Activated CD4-positive, alpha-beta memory T cell treated with anti-CD3 and anti-CD28 coated beads, Interleukin-2, amount 10 ng/mL, durations not matched to agents 7 days and 5 days (primary cell): Measurements from ENCODE around the gene KLHL21. TPM values are rescaled to one million over a fixed set of nuclear protein-coding genes. Genes with fewer than 3 reads are reported as not detected.

Experiments
- CTCF ChIA-PET: fragments of 350-600 bp; sonication (Branson Sonifier 250); formaldehyde crosslinking; loops from one replicate; lab custom pipeline; 2021; ENCODE audit warnings: antibody characterized with exemption, inconsistent platforms; lab: Charles Lee
- POLR2A ChIA-PET: fragments of 350-600 bp; sonication (Branson Sonifier 250); formaldehyde crosslinking; loops from one replicate; lab custom pipeline; 2021; ENCODE audit warnings: antibody characterized with exemption; lab: Charles Lee
- DNase-seq: peaks from one replicate; pipeline ENCODE4 v3.0.0-alpha.2; 2020
- H3K27ac Mint-ChIP-seq: one replicate; pipeline ENCODE4 v1.8.0; 2021; ENCODE audit warnings: mild to moderate bottlenecking, mixed read lengths
- H3K27me3 Mint-ChIP-seq: one replicate; pipeline ENCODE4 v1.8.0; 2021; ENCODE audit warnings: mixed read lengths
- H3K36me3 Mint-ChIP-seq: one replicate; pipeline ENCODE4 v1.8.0; 2021; ENCODE audit warnings: low read depth, mixed read lengths
- H3K4me1 Mint-ChIP-seq: one replicate; pipeline ENCODE4 v1.8.0; 2021; ENCODE audit warnings: mixed read lengths
- H3K4me3 Mint-ChIP-seq: one replicate; pipeline ENCODE4 v1.8.0; 2021; ENCODE audit warnings: mild to moderate bottlenecking, mixed read lengths
- H3K9me3 Mint-ChIP-seq: one replicate; pipeline ENCODE4 v1.8.0; 2021; ENCODE audit warnings: mixed read lengths
- total RNA-seq, 2 experiments: library from RNA; stranded (reverse); gene quantifications; one replicate each; pipeline ENCODE4 v1.2.3, GENCODE V29; 2021

The KLHL21 gene
- total RNA-seq, 2 experiments from 2014 or later, result 26.7 to 27.0 TPM

DNA sequence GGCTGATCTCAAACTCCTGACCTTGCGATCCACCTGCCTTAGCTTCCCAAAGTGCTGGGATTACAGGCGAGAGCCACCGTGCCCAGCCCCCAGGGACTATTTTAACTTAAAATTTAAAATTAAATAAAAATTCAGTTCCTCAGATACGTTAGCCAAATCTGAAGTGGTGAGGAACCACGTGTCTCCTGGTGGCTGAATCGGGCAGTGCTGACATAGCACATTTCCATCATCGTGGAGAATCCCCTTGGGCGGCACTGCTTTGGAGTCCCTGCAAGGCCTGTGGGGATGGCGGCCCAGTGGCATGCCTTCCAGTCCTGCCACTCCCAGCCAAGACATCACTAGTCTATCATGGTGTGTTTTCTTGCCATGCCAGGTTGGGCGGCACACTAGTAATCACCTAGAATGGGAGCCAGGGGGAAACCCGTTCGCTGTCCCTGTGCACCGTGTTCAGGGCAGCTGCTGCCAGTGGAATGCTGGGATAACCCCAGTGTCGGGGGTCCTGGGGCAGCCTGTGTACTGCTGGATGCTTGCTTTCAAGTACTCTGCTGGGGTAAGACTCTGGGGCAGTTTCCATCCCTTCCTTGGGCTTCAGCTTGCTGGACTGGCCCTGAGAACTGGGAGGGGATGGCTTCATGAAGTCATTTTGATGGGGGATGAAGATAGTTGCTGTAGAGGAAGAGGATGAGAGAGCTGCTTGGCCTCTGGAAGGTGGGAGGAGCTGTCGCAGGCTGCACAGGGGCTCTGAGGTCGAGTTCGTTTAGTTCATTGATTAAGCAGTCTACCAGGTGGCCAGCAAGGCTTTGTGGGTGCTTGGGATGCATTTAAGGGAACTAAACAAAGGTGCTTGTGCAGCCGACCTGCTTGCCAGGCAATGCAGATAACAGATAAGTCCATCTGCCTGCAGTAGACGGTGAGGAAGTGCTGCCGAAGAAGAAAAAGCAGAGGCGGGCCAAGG is 18.3 kb downstream of the KLHL21 start:
- H3K27ac Mint-ChIP-seq, result no peak overlapping the region
- H3K4me1 Mint-ChIP-seq, result peaks cover 39% of the 10 kb centered on the region
- H3K36me3 Mint-ChIP-seq, result peaks cover 13% of the 10 kb centered on the region
- no peaks in the 10 kb centered on the region for H3K27me3 Mint-ChIP-seq
- H3K4me3 Mint-ChIP-seq, result no peak overlapping the region
- no peak for DNase-seq
- ChIA-PET POLR2A (no interaction called here), CTCF (interaction anchor here (0.6 to 1.1 kb wide), 2 partner anchors 19 to 94 kb away, joined by 5 read pairs; no protein-coding TSS in a partner anchor)
- no peaks in the 10 kb centered on the region for H3K9me3 Mint-ChIP-seq

DNA sequence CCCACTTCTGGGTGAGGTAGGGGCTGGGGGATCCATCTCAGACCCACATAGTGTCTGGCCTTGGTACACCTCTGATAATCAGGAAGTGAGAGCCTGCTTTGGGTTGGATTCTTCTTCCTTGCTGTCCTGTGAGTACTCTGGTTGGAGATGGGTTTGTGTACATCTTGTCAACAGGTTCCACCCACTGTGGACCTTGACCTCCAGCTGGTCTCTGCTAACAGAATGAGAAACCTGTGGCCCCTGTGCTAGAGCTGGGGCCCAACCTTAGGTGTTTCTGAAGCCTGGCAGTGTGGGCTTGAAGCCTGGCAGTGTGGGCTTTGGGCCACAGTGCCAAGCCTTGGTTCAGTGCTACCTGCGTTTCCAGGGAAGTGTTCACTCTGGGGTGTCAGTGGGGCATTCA is 20.3 kb downstream of the KLHL21 start:
- Mint-ChIP-seq H3K4me1 (peaks cover 42% of the 10 kb centered on the region), H3K36me3 (peaks cover 5% of the 10 kb centered on the region), H3K4me3 (peak overlapping the region; percentile 21), H3K27me3 (no peaks in the 10 kb centered on the region), H3K9me3 (no peaks in the 10 kb centered on the region), H3K27ac (peak overlapping the region; percentile 5)
- no peak for DNase-seq
- ChIA-PET CTCF (interaction anchor here (1.0 to 2.4 kb wide), 2 partner anchors 18 to 19 kb away, joined by 4 to 7 read pairs; no protein-coding TSS in a partner anchor), POLR2A (interaction anchor here (0.9 to 6.2 kb wide), 4 partner anchors 9 to 28 kb away, joined by 4 to 94 read pairs (median 23); partner anchors contain the start of genes KLHL21, NOL9 and TAS1R1)

DNA sequence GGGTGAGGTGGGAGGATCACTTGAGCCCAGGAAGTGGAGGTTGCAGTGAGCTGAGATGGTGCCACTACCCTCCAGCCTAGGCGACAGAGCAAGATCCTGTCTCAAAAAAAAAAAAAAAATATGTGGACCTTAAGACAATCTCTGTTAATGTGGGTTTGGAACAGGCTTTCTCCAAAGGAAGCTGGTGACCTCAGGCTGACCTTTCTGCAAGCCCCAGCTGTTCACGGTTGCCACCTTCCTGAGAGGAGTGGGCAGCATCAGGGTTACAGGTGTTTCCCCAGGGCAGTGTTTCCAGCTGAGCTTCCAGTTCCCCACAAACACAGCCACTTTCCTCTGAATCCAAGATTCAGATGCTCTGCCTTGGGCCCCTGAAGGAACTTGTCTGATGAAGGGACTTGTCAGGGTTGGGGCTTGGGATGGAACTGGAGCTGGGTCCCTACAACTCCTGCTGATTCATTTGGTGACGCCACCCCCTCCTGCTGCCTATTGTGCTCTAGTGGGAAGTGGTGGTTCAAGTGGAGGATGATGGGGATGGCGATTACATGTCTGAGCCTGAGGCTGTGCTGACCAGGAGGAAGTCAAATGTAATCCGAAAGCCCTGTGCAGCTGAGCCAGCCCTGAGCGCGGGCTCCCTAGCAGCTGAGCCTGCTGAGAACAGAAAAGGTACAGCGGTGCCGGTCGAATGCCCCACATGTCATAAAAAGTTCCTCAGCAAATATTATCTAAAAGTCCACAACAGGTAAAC is 20.9 kb downstream of the KLHL21 start:
- POLR2A ChIA-PET, result interaction anchor here (1.0 to 6.2 kb wide), 5 partner anchors 10 to 32 kb away, joined by 3 to 94 read pairs (median 10); partner anchors contain the start of genes KLHL21, NOL9, PHF13 and TAS1R1
- Mint-ChIP-seq H3K27ac (peak overlapping the region; percentile 52), H3K27me3 (no peaks in the 10 kb centered on the region)

DNA sequence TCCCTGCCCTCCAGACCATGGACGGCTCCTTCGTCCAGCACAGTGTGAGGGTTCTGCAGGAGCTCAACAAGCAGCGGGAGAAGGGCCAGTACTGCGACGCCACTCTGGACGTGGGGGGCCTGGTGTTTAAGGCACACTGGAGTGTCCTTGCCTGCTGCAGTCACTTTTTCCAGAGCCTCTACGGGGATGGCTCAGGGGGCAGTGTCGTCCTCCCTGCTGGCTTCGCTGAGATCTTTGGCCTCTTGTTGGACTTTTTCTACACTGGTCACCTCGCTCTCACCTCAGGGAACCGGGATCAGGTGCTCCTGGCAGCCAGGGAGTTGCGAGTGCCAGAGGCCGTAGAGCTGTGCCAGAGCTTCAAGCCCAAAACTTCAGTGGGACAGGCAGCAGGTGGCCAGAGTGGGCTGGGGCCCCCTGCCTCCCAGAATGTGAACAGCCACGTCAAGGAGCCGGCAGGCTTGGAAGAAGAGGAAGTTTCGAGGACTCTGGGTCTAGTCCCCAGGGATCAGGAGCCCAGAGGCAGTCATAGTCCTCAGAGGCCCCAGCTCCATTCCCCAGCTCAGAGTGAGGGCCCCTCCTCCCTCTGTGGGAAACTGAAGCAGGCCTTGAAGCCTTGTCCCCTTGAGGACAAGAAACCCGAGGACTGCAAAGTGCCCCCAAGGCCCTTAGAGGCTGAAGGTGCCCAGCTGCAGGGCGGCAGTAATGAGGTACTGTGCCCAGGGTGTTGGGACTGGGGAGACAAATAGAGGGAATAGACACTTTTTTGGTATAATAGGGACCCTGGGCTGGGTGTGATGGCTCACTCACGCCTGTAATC is 21.9 kb downstream of the KLHL21 start:
- peak; percentile 27 for DNase-seq
- ChIA-PET POLR2A (interaction anchor here (0.7 to 6.2 kb wide), 11 partner anchors 8 to 204 kb away, joined by 3 to 94 read pairs (median 4); partner anchors contain the start of genes KLHL21, NOL9, PHF13 and TAS1R1), CTCF (interaction anchor here (0.7 to 2.4 kb wide), 12 partner anchors 20 to 143 kb away, joined by 3 to 11 read pairs (median 4); partner anchors contain the start of genes DNAJC11, KLHL21, NOL9 and PLEKHG5)
- Mint-ChIP-seq H3K4me1 (peaks cover 41% of the 10 kb centered on the region), H3K4me3 (peak overlapping the region; percentile 83), H3K9me3 (no peaks in the 10 kb centered on the region), H3K27me3 (no peaks in the 10 kb centered on the region), H3K36me3 (peaks cover 5% of the 10 kb centered on the region), H3K27ac (peak overlapping the region; percentile 85)

More for the DNA sequence above, 20.9 kb downstream of the KLHL21 start:
- H3K4me3 Mint-ChIP-seq, result peak overlapping the region; percentile 83
- no peaks in the 10 kb centered on the region for H3K9me3 Mint-ChIP-seq
- H3K36me3 Mint-ChIP-seq, result peaks cover 5% of the 10 kb centered on the region
- DNase-seq, result no peak
- H3K4me1 Mint-ChIP-seq, result peaks cover 41% of the 10 kb centered on the region
- CTCF ChIA-PET, result interaction anchor here (0.6 to 2.4 kb wide), 7 partner anchors 19 to 238 kb away, joined by 3 to 7 read pairs (median 4); partner anchors contain the start of gene NOL9

DNA sequence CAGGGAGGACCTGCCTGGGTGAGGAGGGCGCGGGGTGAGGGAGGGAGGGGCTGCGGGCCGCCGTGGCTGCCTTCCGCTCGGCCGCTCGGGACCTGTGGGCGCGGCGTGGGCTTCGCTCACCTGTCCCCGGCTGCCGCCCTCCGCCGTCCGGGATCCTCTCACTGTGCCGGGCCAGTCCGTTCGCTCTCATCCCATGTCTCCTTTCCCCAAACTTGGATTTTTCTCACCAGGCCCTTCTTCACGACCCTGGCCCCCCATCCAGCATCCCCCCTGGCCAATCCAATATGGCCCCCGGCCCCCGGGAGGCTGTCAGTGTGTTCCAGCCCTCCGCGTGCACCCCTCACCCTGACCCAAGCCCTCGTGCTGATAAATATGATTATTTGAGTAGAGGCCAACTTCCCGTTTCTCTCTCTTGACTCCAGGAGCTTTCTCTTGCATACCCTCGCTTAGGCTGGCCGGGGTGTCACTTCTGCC is 22.5 kb downstream of the KLHL21 start:
- no peaks in the 10 kb centered on the region for H3K27me3 Mint-ChIP-seq
- CTCF ChIA-PET, result interaction anchor here (0.7 to 1.7 kb wide), 9 partner anchors 20 to 140 kb away, joined by 3 to 11 read pairs (median 4); partner anchors contain the start of genes DNAJC11, KLHL21, NOL9 and PLEKHG5

DNA sequence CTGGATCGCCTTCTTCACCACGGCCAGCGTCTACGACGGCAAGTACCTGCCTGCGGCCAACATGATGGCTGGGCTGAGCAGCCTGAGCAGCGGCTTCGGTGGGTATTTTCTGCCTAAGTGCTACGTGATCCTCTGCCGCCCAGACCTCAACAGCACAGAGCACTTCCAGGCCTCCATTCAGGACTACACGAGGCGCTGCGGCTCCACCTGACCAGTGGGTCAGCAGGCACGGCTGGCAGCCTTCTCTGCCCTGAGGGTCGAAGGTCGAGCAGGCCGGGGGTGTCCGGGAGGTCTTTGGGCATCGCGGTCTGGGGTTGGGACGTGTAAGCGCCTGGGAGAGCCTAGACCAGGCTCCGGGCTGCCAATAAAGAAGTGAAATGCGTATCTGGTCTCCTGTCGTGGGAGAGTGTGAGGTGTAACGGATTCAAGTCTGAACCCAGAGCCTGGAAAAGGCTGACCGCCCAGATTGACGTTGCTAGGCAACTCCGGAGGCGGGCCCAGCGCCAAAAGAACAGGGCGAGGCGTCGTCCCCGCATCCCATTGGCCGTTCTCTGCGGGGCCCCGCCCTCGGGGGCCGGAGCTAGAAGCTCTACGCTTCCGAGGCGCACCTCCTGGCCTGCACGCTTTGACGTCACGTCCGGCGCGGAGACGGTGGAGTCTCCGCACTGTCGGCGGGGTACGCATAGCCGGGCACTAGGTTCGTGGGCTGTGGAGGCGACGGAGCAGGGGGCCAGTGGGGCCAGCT is 23.1 kb downstream of the KLHL21 start, which contains the start of gene ZBTB48:
TSS of gene ZBTB48 (plus strand) at position 621 of the 745 bp plus-strand sequence. CDS start 616 bp downstream, outside the sequence.
- no peaks in the 10 kb centered on the region for H3K27me3 Mint-ChIP-seq
- CTCF ChIA-PET, result interaction anchor here (0.8 to 1.7 kb wide), 8 partner anchors 21 to 139 kb away, joined by 3 to 11 read pairs (median 5); partner anchors contain the start of genes DNAJC11, NOL9, PLEKHG5 and TAS1R1
- H3K4me3 Mint-ChIP-seq, result peak within 1 kb of the TSS; percentile 83
- DNase-seq, result peak; percentile 98
- peaks cover 36% of the 10 kb centered on the region for H3K4me1 Mint-ChIP-seq
- H3K36me3 Mint-ChIP-seq, result peaks cover 5% of the 10 kb centered on the region
- H3K9me3 Mint-ChIP-seq, result no peaks in the 10 kb centered on the region
- POLR2A ChIA-PET, result interaction anchor here (0.9 to 6.2 kb wide), 12 partner anchors 10 to 205 kb away, joined by 3 to 94 read pairs (median 3); partner anchors contain the start of genes KLHL21, NOL9, PLEKHG5 and TAS1R1
- H3K27ac Mint-ChIP-seq, result peak within 1 kb of the TSS; percentile 85

More for the DNA sequence above, 22.5 kb downstream of the KLHL21 start:
- H3K27ac Mint-ChIP-seq, result peak overlapping the region; percentile 85
- peaks cover 5% of the 10 kb centered on the region for H3K36me3 Mint-ChIP-seq
- POLR2A ChIA-PET, result interaction anchor here (0.7 to 6.2 kb wide), 12 partner anchors 9 to 205 kb away, joined by 3 to 94 read pairs (median 3); partner anchors contain the start of genes KLHL21, NOL9, TAS1R1 and TNFRSF25
- DNase-seq, result no peak
- H3K4me3 Mint-ChIP-seq, result peak overlapping the region; percentile 83
- peaks cover 41% of the 10 kb centered on the region for H3K4me1 Mint-ChIP-seq
- no peaks in the 10 kb centered on the region for H3K9me3 Mint-ChIP-seq

DNA sequence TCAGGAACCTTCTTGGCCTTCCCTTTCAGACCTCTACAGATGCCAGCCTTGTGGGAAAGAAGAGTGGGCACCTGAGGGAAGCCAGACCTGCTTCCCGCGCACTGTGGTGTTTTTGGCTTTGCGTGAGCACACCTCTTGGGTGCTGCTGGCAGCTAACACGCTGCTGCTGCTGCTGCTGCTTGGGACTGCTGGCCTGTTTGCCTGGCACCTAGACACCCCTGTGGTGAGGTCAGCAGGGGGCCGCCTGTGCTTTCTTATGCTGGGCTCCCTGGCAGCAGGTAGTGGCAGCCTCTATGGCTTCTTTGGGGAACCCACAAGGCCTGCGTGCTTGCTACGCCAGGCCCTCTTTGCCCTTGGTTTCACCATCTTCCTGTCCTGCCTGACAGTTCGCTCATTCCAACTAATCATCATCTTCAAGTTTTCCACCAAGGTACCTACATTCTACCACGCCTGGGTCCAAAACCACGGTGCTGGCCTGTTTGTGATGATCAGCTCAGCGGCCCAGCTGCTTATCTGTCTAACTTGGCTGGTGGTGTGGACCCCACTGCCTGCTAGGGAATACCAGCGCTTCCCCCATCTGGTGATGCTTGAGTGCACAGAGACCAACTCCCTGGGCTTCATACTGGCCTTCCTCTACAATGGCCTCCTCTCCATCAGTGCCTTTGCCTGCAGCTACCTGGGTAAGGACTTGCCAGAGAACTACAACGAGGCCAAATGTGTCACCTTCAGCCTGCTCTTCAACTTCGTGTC is 23.9 kb downstream of the KLHL21 start:
- H3K36me3 Mint-ChIP-seq, result peaks cover 5% of the 10 kb centered on the region
- no peak for DNase-seq

DNA sequence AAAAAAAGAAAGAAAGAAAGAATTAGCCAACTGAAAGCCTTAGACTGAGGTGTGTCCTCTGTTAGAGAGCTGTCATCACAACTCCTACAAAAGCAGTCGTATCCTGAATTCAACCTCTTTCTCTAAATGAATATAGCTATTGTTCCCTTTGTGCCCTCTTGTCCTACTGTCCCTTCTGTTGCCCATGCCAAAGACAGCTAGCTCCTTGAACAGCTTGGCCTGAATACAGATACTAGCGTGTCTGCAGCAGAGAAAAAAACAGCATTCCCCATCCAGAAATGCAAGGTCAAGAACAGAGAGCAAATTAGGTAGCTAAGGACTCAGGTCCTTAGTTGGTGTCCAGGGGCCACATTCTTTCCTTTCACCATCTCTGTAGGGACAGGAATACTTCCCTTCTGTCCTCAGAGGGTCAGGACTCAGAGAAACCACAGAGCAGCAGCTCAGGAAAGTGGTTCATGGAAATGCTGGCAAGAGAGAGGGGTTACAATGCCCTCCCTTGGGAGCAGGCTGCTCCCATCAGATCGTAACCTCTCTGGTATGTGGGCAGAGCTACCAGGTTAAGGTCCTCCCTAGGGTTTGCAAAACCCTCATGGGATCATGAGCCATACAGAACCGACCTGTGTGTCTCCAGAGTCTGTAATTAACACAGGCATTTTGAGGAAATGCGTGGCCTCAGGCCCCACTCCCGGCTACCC is 24.7 kb downstream of the KLHL21 start:
- CTCF ChIA-PET, result interaction anchor here (0.6 to 1.2 kb wide), 3 partner anchors 22 to 38 kb away, joined by 3 to 6 read pairs (median 5); partner anchors contain the start of genes NOL9 and TAS1R1

More for the DNA sequence above, 23.9 kb downstream of the KLHL21 start:
- CTCF ChIA-PET, result interaction anchor here (1.2 kb wide), 1 partner anchor 21 kb away, joined by 5 read pairs; no protein-coding TSS in a partner anchor
- H3K9me3 Mint-ChIP-seq, result no peaks in the 10 kb centered on the region
- no peaks in the 10 kb centered on the region for H3K27me3 Mint-ChIP-seq
- POLR2A ChIA-PET, result interaction anchor here (1.0 to 6.2 kb wide), 4 partner anchors 10 to 88 kb away, joined by 3 to 94 read pairs (median 6); partner anchors contain the start of genes KLHL21 and PLEKHG5
- H3K4me1 Mint-ChIP-seq, result peaks cover 32% of the 10 kb centered on the region
- peak overlapping the region; percentile 85 for H3K27ac Mint-ChIP-seq
- H3K4me3 Mint-ChIP-seq, result no peak overlapping the region

DNA sequence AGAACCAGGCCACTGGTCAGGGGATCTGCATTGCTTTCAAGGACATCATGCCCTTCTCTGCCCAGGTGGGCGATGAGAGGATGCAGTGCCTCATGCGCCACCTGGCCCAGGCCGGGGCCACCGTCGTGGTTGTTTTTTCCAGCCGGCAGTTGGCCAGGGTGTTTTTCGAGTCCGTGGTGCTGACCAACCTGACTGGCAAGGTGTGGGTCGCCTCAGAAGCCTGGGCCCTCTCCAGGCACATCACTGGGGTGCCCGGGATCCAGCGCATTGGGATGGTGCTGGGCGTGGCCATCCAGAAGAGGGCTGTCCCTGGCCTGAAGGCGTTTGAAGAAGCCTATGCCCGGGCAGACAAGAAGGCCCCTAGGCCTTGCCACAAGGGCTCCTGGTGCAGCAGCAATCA is 27.9 kb downstream of the KLHL21 start:
- H3K4me3 Mint-ChIP-seq, result no peak overlapping the region
- no peak for DNase-seq
- ChIA-PET POLR2A (no interaction called here), CTCF (interaction anchor here (1.5 kb wide), 1 partner anchor 20 kb away, joined by 3 read pairs; the partner anchor contains the start of gene NOL9)
- peaks cover 8% of the 10 kb centered on the region for H3K4me1 Mint-ChIP-seq
- H3K9me3 Mint-ChIP-seq, result no peaks in the 10 kb centered on the region
- no peak overlapping the region for H3K27ac Mint-ChIP-seq
- peaks cover 9% of the 10 kb centered on the region for H3K27me3 Mint-ChIP-seq
- H3K36me3 Mint-ChIP-seq, result no peaks in the 10 kb centered on the region

More for the DNA sequence above, 24.7 kb downstream of the KLHL21 start:
- Mint-ChIP-seq H3K27ac (no peak overlapping the region), H3K4me1 (peaks cover 32% of the 10 kb centered on the region), H3K27me3 (no peaks in the 10 kb centered on the region), H3K36me3 (peaks cover 5% of the 10 kb centered on the region), H3K9me3 (no peaks in the 10 kb centered on the region), H3K4me3 (no peak overlapping the region)
- POLR2A ChIA-PET, result interaction anchor here (0.6 to 6.2 kb wide), 3 partner anchors 11 to 51 kb away, joined by 3 to 94 read pairs (median 10); partner anchors contain the start of gene KLHL21
- no peak for DNase-seq
